ENCODE results near the gene LRRC71.

- TF ChIP-seq CTCF (IDR thresholded peaks at IDR 0.05) (no peak), POLR2A (IDR thresholded peaks at IDR 0.05) (no peak)
These were observed 25.0 kb upstream of the LRRC71 start for GRCh38 chr1:156895455-156895812.
